ENCODE data around the gene RIOX2. TPM values are rescaled to one million over a fixed set of nuclear protein-coding genes. Genes with fewer than 3 reads are reported as not detected.
A peak's percentile ranks its signal among the peaks of the same experiment; 100 is the strongest.

Gene RIOX2
- polyA plus RNA-seq, 3 donors, result 15.3 to 18.7 (median 18.3) TPM

DNA sequence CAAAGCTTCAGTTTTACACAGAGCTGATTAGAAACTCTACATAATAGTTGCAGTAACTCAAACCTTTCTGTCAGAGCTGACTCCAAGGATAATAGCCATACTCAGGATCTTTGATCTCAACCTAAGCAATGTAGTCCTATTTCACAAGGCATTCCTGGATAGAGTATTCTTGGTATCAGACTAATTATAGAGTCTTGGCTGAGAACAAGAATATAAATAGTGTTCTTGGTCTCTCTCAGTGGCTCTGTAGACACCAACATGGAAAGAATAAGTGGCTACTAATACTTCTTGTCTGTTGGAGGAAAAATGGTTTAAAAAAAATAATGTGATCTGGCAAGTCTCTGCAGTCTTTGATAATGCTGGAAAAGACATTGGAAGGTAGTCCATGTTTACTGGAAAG is 55.7 kb downstream of the RIOX2 start:
- Mint-ChIP-seq H3K4me1 (peaks cover 16% of the 10 kb centered on the region), H3K4me3 (no peak overlapping the region), H3K27me3 (ENCODE audit: low read depth in 3 of 3) (no peaks in the 10 kb centered on the region), H3K9me3 (no peaks in the 10 kb centered on the region), H3K27ac (no peak overlapping the region), H3K36me3 (peaks cover 75% of the 10 kb centered on the region in 2 donors)
- H3K9me3 ChIP-seq (replicated peaks in 1 of 2; ENCODE audit: control insufficient read depth in 1 of 2, insufficient read depth in 1 of 2, low read length in 2 of 2), result no peaks in the 10 kb centered on the region
- H2AFZ ChIP-seq (ENCODE audit: insufficient read depth, low read depth, low read length, poor library complexity, severe bottlenecking), result no peak overlapping the region
- TF ChIP-seq, protein P1, sequence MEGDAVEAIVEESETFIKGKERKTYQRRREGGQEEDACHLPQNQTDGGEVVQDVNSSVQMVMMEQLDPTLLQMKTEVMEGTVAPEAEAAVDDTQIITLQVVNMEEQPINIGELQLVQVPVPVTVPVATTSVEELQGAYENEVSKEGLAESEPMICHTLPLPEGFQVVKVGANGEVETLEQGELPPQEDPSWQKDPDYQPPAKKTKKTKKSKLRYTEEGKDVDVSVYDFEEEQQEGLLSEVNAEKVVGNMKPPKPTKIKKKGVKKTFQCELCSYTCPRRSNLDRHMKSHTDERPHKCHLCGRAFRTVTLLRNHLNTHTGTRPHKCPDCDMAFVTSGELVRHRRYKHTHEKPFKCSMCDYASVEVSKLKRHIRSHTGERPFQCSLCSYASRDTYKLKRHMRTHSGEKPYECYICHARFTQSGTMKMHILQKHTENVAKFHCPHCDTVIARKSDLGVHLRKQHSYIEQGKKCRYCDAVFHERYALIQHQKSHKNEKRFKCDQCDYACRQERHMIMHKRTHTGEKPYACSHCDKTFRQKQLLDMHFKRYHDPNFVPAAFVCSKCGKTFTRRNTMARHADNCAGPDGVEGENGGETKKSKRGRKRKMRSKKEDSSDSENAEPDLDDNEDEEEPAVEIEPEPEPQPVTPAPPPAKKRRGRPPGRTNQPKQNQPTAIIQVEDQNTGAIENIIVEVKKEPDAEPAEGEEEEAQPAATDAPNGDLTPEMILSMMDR (IDR thresholded peaks at IDR 0.05), result no peak
- peaks cover 48 to 92% of the 10 kb centered on the region in 2 donors for H3K36me3 ChIP-seq (replicated peaks in 1 of 2; ENCODE audit: control insufficient read depth in 1 of 2, insufficient read depth in 2 of 2, low read length in 2 of 2)
- no peak overlapping the region for H3K27ac ChIP-seq (ENCODE audit: low read depth in 1 of 2, low read length in 2 of 2)
- H3K9ac ChIP-seq (ENCODE audit: insufficient read depth, low read length, poor library complexity, severe bottlenecking), result no peak overlapping the region
- intact Hi-C loops (cut with micrococcal nuclease), result no loop called here
- no peaks in the 10 kb centered on the region for H3K27me3 ChIP-seq (ENCODE audit: control insufficient read depth in 2 of 2, insufficient read depth in 2 of 2, low read length in 2 of 2)
- H3K4me2 ChIP-seq (replicated peaks; ENCODE audit: extremely low read depth, low read length, poor library complexity, severe bottlenecking), result no peak overlapping the region
- no peaks in the 10 kb centered on the region for H3K79me2 ChIP-seq (ENCODE audit: insufficient read depth, low read length)
- no peak overlapping the region for H3K4me3 ChIP-seq (replicated peaks in 1 of 3; ENCODE audit: low read depth in 2 of 3, low read length in 3 of 3)
- no peaks in the 10 kb centered on the region for H4K20me1 ChIP-seq (ENCODE audit: insufficient read depth, low read length)
- DNase-seq, result no peak
- H3K4me1 ChIP-seq (ENCODE audit: control insufficient read depth in 1 of 2, insufficient read depth in 2 of 2, low read length in 2 of 2), result peaks cover 2 to 3% of the 10 kb centered on the region in 2 donors

DNA sequence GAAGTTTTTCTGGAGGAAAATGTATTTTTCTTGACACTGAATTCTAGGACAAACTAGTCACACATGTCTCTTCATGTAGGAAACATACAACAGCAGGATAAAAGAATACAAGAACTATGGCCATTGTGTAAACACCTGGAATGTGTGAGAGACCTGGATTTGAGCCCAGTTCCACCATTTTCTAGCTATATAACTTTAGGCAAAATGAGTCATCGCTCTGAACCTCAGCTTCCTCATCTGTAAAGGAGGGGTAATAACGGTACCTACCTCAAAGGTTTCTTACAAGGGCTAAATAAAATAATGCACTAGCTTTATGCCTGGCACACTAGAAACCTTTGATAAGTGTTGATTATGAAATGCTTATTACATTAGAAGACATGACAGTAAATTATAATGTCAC is 57.8 kb downstream of the RIOX2 start:
- H3K4me1 ChIP-seq (ENCODE audit: control insufficient read depth in 1 of 2, insufficient read depth in 2 of 2, low read length in 2 of 2), result peaks cover 16 to 19% of the 10 kb centered on the region in 2 donors
- H3K27ac ChIP-seq (ENCODE audit: low read depth in 1 of 2, low read length in 2 of 2), result no peak overlapping the region
- Mint-ChIP-seq H3K36me3 (peaks cover 56% of the 10 kb centered on the region in 2 donors), H3K4me3 (no peak overlapping the region), H3K9me3 (no peaks in the 10 kb centered on the region), H3K27ac (no peak overlapping the region), H3K4me1 (peaks cover 30% of the 10 kb centered on the region), H3K27me3 (ENCODE audit: low read depth in 3 of 3) (no peaks in the 10 kb centered on the region)
- no peak overlapping the region for H2AFZ ChIP-seq (ENCODE audit: insufficient read depth, low read depth, low read length, poor library complexity, severe bottlenecking)
- H3K9ac ChIP-seq (ENCODE audit: insufficient read depth, low read length, poor library complexity, severe bottlenecking), result no peak overlapping the region
- no peak overlapping the region for H3K4me2 ChIP-seq (replicated peaks; ENCODE audit: extremely low read depth, low read length, poor library complexity, severe bottlenecking)
- DNase-seq, result peak in 2 of 3 donors; percentile 8 to 10
- intact Hi-C loops (cut with micrococcal nuclease), result no loop called here
- no peaks in the 10 kb centered on the region for H3K9me3 ChIP-seq (replicated peaks in 1 of 2; ENCODE audit: control insufficient read depth in 1 of 2, insufficient read depth in 1 of 2, low read length in 2 of 2)
- no peaks in the 10 kb centered on the region for H3K27me3 ChIP-seq (ENCODE audit: control insufficient read depth in 2 of 2, insufficient read depth in 2 of 2, low read length in 2 of 2)
- WGBS (ENCODE audit: insufficient coverage), result no CpG with 5 or more reads among the region's 2 CpGs
- H4K20me1 ChIP-seq (ENCODE audit: insufficient read depth, low read length), result no peaks in the 10 kb centered on the region
- TF ChIP-seq, protein P1 (IDR thresholded peaks at IDR 0.05), result no peak
- no peaks in the 10 kb centered on the region for H3K79me2 ChIP-seq (ENCODE audit: insufficient read depth, low read length)
- peaks cover 39 to 72% of the 10 kb centered on the region in 2 donors for H3K36me3 ChIP-seq (replicated peaks in 1 of 2; ENCODE audit: control insufficient read depth in 1 of 2, insufficient read depth in 2 of 2, low read length in 2 of 2)
- H3K4me3 ChIP-seq (replicated peaks in 1 of 3; ENCODE audit: low read depth in 2 of 3, low read length in 3 of 3), result no peak overlapping the region

Data from CD14-positive monocyte (primary cell).